ENCODE measurements around the gene APEH. TPM values are rescaled to one million over a fixed set of nuclear protein-coding genes. Genes with fewer than 3 reads are reported as not detected.
A peak's percentile ranks its signal among the peaks of the same experiment; 100 is the strongest.

APEH gene
- total RNA-seq, 1 experiment from 2014 or later: 215 TPM

DNA sequence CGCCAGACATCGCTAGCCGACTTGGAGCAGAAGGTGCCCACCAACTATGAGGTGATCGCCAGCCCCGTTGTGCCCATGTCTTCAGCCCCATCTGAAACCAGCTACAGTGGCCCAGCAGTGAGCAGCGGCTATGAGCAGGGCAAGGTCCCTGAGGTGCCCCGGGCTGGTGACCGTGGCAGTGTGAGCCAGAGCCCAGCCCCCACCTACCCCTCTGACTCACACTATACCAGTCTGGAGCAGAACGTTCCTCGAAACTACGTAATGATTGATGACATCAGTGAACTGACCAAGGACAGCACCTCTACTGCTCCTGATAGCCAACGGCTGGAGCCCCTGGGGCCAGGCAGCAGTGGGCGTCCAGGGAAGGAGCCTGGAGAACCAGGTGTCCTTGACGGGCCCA, 12.9 kb upstream of the APEH start:
- no peaks in the 10 kb centered on the region for H3K9me3 Mint-ChIP-seq
- no peak overlapping the region for H3K4me2 ChIP-seq (ENCODE audit: insufficient read depth, insufficient read length, low read length)
- no peak overlapping the region for H3K27ac ChIP-seq (ENCODE audit: insufficient read length, low read depth, low read length)
- no peak overlapping the region for H4K5ac ChIP-seq (ENCODE audit: insufficient read length, low read depth, low read length)
- H3K4me3 Mint-ChIP-seq: no peak overlapping the region
- no peak for TF ChIP-seq CTCF (conservative IDR thresholded peaks at IDR 0.05)
- H3K27me3 ChIP-seq (ENCODE audit: insufficient read depth, low read length): no peaks in the 10 kb centered on the region
- H3K79me1 ChIP-seq (ENCODE audit: insufficient read depth, low read depth, low read length, poor library complexity, severe bottlenecking): no peaks in the 10 kb centered on the region
- H3K4me1 ChIP-seq (ENCODE audit: insufficient read depth, low read length): no peaks in the 10 kb centered on the region
- H2AFZ ChIP-seq (ENCODE audit: low read length): no peak overlapping the region
- H3K36me3 Mint-ChIP-seq (ENCODE audit: insufficient read depth in 1 of 3, low read depth in 3 of 3): no peaks in the 10 kb centered on the region
- H2BK5ac ChIP-seq (ENCODE audit: insufficient read length, low read length): no peak overlapping the region
- H3K4ac ChIP-seq (ENCODE audit: low read depth, low read length): no peak overlapping the region
- no peaks in the 10 kb centered on the region for H3K23me2 ChIP-seq (ENCODE audit: insufficient read length, low read depth, low read length, poor library complexity, severe bottlenecking)
- H4K8ac ChIP-seq (replicated peaks; ENCODE audit: insufficient read length, low read depth, low read length): no peak overlapping the region
- no peaks in the 10 kb centered on the region for H3K9me3 ChIP-seq (ENCODE audit: control insufficient read depth, low read depth, low read length)
- H3K56ac ChIP-seq (ENCODE audit: insufficient read length, low read depth, low read length): no peak overlapping the region
- no peak overlapping the region for H3T11ph ChIP-seq (ENCODE audit: low read length)
- H3K18ac ChIP-seq (ENCODE audit: insufficient read length, low read depth, low read length): no peak overlapping the region
- no peak overlapping the region for H2BK120ac ChIP-seq (ENCODE audit: low read depth, low read length, poor library complexity, severe bottlenecking)
- H3K27ac Mint-ChIP-seq: peak overlapping the region in 1 of 3 experiments; percentile 29; a peak in 1 of 7 replicates
- no peak overlapping the region for H2AK5ac ChIP-seq (ENCODE audit: insufficient read length, low read length)
- peaks cover 2 to 4% of the 10 kb centered on the region in 2 experiments; a peak in 2 of 4 replicates for H3K4me1 Mint-ChIP-seq
- no peak overlapping the region for H4K91ac ChIP-seq (ENCODE audit: insufficient read length, low read depth, low read length)
- no peak overlapping the region for H2BK20ac ChIP-seq (ENCODE audit: low read depth, low read length, poor library complexity, severe bottlenecking)
- no peaks in the 10 kb centered on the region for H3K79me2 ChIP-seq (ENCODE audit: insufficient read depth, low read length)
- H2BK12ac ChIP-seq (ENCODE audit: insufficient read length, low read depth, low read length): no peak overlapping the region
- no peak overlapping the region for H3K14ac ChIP-seq (ENCODE audit: insufficient read depth, low read length)
- no CpG with 5 or more reads among the region's 14 CpGs for WGBS (ENCODE audit: extremely low coverage, insufficient read length, low lambda C conversion rate)
- no peak overlapping the region for H3K9ac ChIP-seq (ENCODE audit: extremely low read depth, insufficient read length, low read length)
- H3K23ac ChIP-seq (ENCODE audit: insufficient read length, low read depth, low read length): no peak overlapping the region
- no peak overlapping the region for H2BK15ac ChIP-seq (ENCODE audit: low read depth, low read length)
- no peaks in the 10 kb centered on the region for H4K20me1 ChIP-seq (ENCODE audit: control insufficient read depth, insufficient read depth, insufficient read length)
- H3K27me3 Mint-ChIP-seq (ENCODE audit: low read depth): no peaks in the 10 kb centered on the region
- no peak for DNase-seq
